Sciatic nerve (tissue), 2 donors: ENCODE results near the gene IGF2R. TPM values are rescaled to one million over a fixed set of nuclear protein-coding genes. Genes with fewer than 3 reads are reported as not detected.
A peak's percentile ranks its signal among the peaks of the same experiment; 100 is the strongest.

Experiments used
- ATAC-seq: fragments of 200-7000 bp; cut with Tn5 transposase; one replicate; pipeline ENCODE4 v1.9.1; 2020; ENCODE audit warnings: mild to moderate bottlenecking, moderate library complexity
- DNase-seq: peaks from one replicate; pipeline ENCODE4 v3.0.0-alpha.2; 2020; ENCODE audit warnings: low spot score
- intact Hi-C: fragments of 100-400 bp; cut with DNase I; formaldehyde crosslinking; loops from one replicate; pipeline ENCODE4 v1.14.2; 2022
- total RNA-seq: library from RNA; stranded (reverse); fragmentation: NEBNext Ultra II Directional; extraction: Animal tissue kit (Norgen Biotek cat#: 25700); gene quantifications from one replicate; pipeline ENCODE4 v1.2.1, GENCODE V29; 2021
- donor health status: DM: no; HTN: no; CAD: no.
- donor health status: DM: no; HTN: no; CAD: no.

Gene IGF2R
- total RNA-seq, 1 donor from 2014 or later: 71.7 TPM

DNA sequence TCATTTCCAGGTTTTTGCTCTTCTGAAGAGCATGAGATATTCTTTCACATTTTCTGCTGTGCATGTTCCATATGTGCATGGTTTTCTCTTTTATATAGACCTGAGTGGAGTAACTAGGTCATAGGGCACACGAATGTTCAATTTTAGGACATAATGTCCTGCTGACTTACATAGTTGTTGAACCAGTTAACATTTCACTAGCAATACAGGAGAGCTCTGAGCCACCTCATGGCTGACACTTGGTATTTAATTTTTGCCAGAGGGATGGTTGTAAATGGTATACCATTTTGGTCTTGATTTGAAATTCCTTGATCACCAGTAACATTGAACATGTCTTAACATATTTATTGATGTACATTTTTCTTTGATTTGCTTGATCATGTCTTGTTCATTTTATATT lies 38.3 kb downstream of the IGF2R start:
- ATAC-seq (no peak), DNase-seq (no peak)
- intact Hi-C loops: no loop called here

GRCh38 chr6:160007611-160008010 lies 38.7 kb downstream of the IGF2R start:
- intact Hi-C loops: no loop called here
- ATAC-seq: no peak
- no peak for DNase-seq

GRCh38 chr6:160010067-160010466 lies 41.2 kb downstream of the IGF2R start:
- peak; percentile 96 for ATAC-seq
- intact Hi-C loops: no loop called here
- no peak for DNase-seq

DNA sequence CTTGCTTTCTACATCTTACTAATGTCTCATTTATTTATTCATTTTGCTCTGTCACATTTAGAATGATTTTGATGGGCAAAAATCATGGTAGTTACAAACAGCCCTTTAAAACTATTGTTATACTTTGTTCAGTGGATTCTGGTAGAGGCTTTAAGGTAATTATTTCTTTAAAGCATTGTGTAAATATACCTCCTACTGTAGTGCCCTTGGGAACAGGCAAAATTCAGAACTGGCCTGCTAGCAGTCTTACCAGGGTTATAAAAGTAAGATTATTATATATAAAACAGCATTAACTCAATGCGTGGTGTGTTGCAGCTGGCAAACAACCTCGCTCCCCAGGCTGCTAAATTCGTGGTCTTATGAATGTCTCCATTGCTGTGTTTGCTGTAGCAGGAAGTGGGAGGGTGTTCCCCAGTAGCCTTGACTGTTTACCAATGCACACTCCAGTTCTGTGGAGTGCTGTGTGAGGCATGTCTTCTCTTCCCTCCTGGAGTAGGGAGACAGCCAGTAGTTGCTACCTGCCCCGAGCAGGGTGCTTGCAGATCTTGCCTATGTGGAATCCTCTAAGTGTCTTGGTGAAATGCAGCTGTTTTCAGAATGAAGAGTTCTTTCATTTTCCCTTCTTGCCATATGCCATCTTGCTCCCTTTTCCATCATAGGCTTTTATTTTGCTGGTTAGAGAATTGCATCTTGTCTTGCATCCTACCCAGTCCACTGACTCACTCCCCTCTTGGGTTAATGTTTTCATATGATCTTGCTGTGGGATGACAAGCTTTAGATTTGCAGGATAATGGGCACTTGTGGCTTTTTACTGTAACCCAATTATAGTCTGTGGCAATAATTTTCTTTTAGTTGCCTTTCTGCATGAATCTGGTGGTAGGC lies 45.3 kb downstream of the IGF2R start:
- DNase-seq (no peak), ATAC-seq (no peak)
- intact Hi-C loops: loop anchor here (1.0 kb wide), 1 partner anchor 37 kb away; no protein-coding TSS in a partner anchor

GRCh38 chr6:160014869-160015182 lies 45.9 kb downstream of the IGF2R start:
- no peak for ATAC-seq
- intact Hi-C loops: loop anchor here (1.0 kb wide), 1 partner anchor 36 kb away; no protein-coding TSS in a partner anchor

DNA sequence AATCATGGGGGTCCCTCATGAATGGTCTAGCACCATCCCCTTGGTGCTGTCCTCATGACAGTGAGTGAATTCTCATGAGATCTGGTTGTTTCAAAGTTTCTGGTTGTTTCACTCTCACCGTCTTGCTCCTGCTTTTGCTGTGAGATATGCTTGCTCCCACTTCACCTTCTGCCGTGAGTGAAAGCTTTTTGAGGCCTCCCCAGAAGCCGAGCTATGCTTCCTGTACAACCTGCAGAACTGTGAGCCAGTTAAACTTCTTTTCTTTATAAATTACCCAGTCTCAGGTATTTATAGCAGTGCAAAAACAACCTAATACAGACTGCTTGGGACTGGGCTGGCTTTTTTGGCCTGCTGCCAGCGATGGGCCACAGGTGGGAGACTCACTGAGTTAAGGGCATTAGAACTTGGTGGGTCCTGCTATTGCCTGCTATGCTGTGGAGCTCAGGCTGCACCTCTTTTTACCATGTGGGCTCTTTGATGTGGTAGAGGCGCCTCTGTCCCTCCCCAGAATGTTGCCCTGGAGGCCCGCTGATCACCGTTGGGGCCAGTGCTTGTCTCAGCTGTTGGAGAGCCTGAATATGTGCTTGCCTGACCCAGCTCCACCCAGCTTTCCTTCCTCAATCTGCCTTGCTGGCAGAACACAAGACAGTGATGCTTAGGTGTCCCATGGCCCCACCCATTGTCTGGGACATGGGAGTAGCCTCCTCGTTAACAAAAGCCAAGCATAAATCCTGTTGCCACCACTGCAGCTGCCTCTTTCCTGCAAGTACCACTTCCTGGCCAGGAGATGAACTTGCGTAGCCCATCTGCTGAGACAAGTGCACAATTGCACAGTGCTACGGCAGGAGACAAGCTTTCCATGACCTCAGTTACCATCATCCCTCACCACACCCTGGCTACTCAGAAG lies 47.1 kb downstream of the IGF2R start:
- ATAC-seq (no peak), DNase-seq (no peak)
- intact Hi-C loops: no loop called here

More at GRCh38 chr6:160014869-160015182, 45.9 kb downstream of the IGF2R start:
- DNase-seq: no peak

DNA sequence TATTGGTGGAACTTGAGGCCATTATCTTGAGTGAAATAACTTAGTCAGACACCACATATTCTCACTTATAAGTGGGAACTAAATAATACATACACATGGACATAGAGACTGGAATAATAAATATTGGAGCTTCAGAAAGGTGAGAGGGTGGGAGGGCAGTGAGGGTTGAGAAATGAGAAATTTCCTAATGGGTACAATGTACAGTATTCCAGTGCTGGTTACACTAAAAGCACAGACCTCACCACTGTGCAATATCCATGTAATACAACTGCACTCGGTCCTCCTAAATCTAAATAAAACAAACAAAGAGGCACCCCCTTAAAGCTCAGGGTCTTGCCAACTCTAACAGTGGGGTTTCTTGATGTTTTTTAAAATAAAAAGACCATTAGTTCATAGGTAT lies 53.2 kb downstream of the IGF2R start:
- ATAC-seq: no peak
- no peak for DNase-seq
- intact Hi-C loops: no loop called here

- ATAC-seq: no peak
- no peak for DNase-seq
- intact Hi-C loops: no loop called here
Measured at GRCh38 chr6:160022793-160023192, 53.9 kb downstream of the IGF2R start.

DNA sequence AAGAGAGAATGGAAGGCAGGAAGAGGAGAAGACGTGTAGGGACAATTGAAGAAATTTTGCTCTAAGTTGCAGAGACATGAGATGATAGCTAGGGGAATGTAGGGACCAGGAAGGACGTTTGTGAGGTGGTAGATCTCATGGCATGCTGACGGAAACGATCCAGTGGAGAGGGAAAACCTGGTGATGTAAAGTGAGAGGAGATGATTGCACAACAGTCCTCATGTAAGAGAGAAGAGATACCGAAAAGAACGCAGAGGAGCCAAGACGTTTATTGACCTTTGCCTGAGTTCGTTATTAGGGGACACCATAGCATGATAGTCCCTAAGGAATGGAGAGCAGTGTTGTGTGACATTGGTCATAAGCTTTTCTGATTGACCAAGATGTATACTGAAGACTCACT lies 55.3 kb downstream of the IGF2R start:
- DNase-seq (no peak), ATAC-seq (no peak)
- intact Hi-C loops: no loop called here

GRCh38 chr6:160027076-160027475 lies 58.2 kb downstream of the IGF2R start:
- DNase-seq (no peak), ATAC-seq (no peak)
- intact Hi-C loops: no loop called here

- intact Hi-C loops: no loop called here
- ATAC-seq: no peak
- DNase-seq: no peak
Measured at GRCh38 chr6:160027931-160028330, 59.0 kb downstream of the IGF2R start.

GRCh38 chr6:160028487-160029275 lies 59.8 kb downstream of the IGF2R start:
- DNase-seq (no peak), ATAC-seq (no peak)
- intact Hi-C loops: no loop called here

DNA sequence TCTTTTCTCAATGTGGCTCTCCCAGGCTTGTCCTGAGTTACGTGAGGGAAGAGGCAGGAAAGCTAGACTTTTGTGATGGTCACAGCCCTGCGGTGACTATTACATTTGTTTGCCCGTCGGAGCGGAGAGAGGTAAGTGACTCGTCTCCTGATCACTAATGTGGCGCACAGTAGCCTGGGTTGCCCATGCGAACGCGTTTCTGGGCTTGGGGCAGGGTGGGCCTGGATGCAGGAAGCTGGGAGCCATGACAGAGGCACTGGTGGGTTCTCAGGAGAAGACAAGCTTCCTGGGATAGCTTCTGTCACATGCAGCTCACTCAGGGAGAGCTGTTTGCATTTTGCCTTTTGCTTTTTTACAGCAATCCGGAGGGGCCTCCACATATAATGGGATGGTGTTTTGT lies 60.6 kb downstream of the IGF2R start:
- intact Hi-C loops: no loop called here
- DNase-seq: no peak
- no peak for ATAC-seq

DNA sequence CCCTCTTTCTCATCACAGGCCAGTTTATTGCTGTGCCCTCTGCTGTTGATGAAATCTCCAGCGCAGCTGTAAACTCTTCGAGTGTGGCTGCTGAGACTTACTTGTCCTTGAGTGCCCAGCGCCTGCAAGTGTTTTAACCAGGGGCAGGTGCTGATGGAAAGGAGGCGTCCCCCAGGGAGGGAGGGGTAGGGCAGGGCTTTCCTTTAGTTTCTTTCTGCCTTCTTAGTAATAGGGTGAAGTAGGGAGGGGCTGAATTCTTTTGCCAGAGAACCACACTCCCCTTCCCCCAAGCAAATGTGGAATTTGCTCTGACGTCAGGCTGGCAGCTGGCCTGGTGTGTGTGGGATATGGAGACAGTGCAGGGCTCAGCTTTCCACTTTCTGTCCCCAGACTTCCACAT lies 61.2 kb downstream of the IGF2R start:
- ATAC-seq: peak; percentile 92
- intact Hi-C loops: loop anchor here (5.0 kb wide), 1 partner anchor 58 kb away; no protein-coding TSS in a partner anchor
- DNase-seq: peak; percentile 92

DNA sequence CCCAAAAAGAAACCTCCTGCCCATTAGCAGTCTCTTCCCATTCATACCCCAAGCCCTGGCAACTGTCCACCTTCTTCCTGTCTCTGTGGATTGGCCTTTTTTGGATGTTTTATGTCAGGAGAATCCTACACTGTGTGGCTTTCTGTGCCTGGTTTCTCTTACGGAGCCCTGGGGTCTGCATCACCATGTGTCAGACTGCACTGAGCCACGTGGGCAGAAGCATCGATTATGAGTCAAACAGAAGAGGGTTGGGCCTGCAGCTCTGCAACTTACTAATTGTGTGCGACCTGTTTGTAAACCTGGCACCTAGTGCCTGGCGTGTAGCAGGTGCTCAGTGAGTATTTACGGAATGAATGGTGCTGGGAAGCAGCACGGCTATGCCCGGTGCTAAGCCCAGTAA lies 62.6 kb downstream of the IGF2R start:
- intact Hi-C loops: loop anchor here (5.0 kb wide), 1 partner anchor 59 kb away; no protein-coding TSS in a partner anchor
- DNase-seq (no peak), ATAC-seq (no peak)

- intact Hi-C loops: loop anchor here (5.0 kb wide), 1 partner anchor 60 kb away; no protein-coding TSS in a partner anchor
- DNase-seq (no peak), ATAC-seq (no peak)
Measured at GRCh38 chr6:160031871-160032270, 63.0 kb downstream of the IGF2R start.

DNA sequence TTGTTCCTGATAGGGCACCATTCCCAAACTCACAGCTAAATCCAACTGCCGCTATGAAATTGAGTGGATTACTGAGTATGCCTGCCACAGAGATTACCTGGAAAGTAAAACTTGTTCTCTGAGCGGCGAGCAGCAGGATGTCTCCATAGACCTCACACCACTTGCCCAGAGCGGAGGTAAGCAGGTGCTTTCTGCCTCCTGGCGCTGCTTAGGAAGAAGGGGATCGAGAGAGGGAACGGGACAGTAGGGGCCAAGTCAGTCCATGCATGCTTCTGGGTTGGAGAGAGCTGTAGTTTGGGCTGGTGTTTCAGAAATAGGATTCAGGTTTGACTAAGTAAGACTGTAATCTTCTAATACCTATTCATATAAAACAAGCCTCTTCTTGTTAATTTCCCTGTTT lies 63.7 kb downstream of the IGF2R start:
- ATAC-seq (no peak), DNase-seq (no peak)
- intact Hi-C loops: loop anchor here (5.0 kb wide), 1 partner anchor 60 kb away; no protein-coding TSS in a partner anchor

GRCh38 chr6:160034036-160034930 lies 65.4 kb downstream of the IGF2R start:
- ATAC-seq: peak; percentile 35
- intact Hi-C loops: loop anchor here (5.0 kb wide), 1 partner anchor 62 kb away; no protein-coding TSS in a partner anchor
- DNase-seq: no peak
